Adrenal gland (tissue), 5 donors: ENCODE data around the gene FSD1.

Experiments
- CTCF ChIP-seq, 6 experiments: fragments of 450-650 bp in 4 of 6; fragments of 200-600 bp in 2 of 6; sonication (generic) in 1 of 6; IDR thresholded peaks; 1 replicate in 5 of 6; 2 replicates in 1 of 6; pipeline versions ENCODE4 v1.5.1 to v1.8.0; 2016 to 2021; ENCODE audit warnings: antibody characterized with exemption in 6 of 6, mild to moderate bottlenecking in 2 of 6, moderate library complexity in 1 of 6
- POLR2A ChIP-seq, 2 donors: fragments of 450-650 bp; IDR thresholded peaks; one replicate each; pipeline ENCODE4 v1.6.1; 2017; ENCODE audit warnings: antibody characterized with exemption in 2 of 2, mild to moderate bottlenecking in 2 of 2, moderate library complexity in 1 of 2
- donor health status: DM: no; HTN: no; CAD: no.

- TF ChIP-seq CTCF (IDR thresholded peaks at IDR 0.05) (no peak), POLR2A (IDR thresholded peaks at IDR 0.05) (no peak)
Measured at GRCh38 chr19:4326837-4327251, 22.4 kb downstream of the FSD1 start.
